T-cell (primary cell): ENCODE measurements around the gene CNN3. TPM values are rescaled to one million over a fixed set of nuclear protein-coding genes. Genes with fewer than 3 reads are reported as not detected.

Source experiments
- ATAC-seq, 4 experiments: fragments of 200-7000 bp in 3 of 4; fragments of 150-1000 bp in 1 of 4; cut with Tn5 transposase; replicated peaks in 1 of 4; 1 replicate in 3 of 4; 2 replicates in 1 of 4; pipeline ENCODE4 v1.10.0; 2021; ENCODE audit warnings: moderate library complexity in 3 of 4, mild to moderate bottlenecking in 2 of 4, moderate number of reproducible peaks in 1 of 4
- CTCF ChIA-PET, 2 donors: fragments of 300-600 bp; sonication (Branson Sonifier 250); formaldehyde crosslinking; loops; one replicate each; lab custom pipeline; 2022; ENCODE audit warnings: antibody characterized with exemption in 2 of 2; lab: Charles Lee
- POLR2A ChIA-PET, 2 donors: fragments of 300-600 bp; sonication (Branson Sonifier 250); formaldehyde crosslinking; loops; one replicate each; lab custom pipeline; 2022; ENCODE audit warnings: antibody characterized with exemption in 2 of 2; lab: Charles Lee
- DNase-seq, 35 experiments: peaks; one replicate each; pipeline versions ENCODE4 v3.0.0 to v3.0.0-alpha.2; 2013 to 2023
- H3K27ac ChIP-seq: one replicate; pipeline ENCODE4 v1.5.1; 2013; ENCODE audit warnings: low read length
- H3K27me3 ChIP-seq, 2 experiments: replicated peaks in 1 of 2; 1 replicate in 1 of 2; 2 replicates in 1 of 2; pipeline versions ENCODE4 v1.6.1 to v1.7.0; 2013; ENCODE audit warnings: low read length in 1 of 2, mixed read lengths in 1 of 2; ENCODE audit not compliant: control insufficient read depth in 2 of 2, insufficient read depth in 2 of 2; ENCODE audit errors: extremely low read depth in 1 of 2
- H3K36me3 ChIP-seq, 2 donors: 1 replicate in 1 of 2; 2 replicates in 1 of 2; pipeline versions ENCODE4 v1.6.1 to v1.7.0; 2013; ENCODE audit warnings: low read length in 1 of 2; ENCODE audit not compliant: control insufficient read depth in 2 of 2, insufficient read depth in 1 of 2; ENCODE audit errors: extremely low read depth in 1 of 2
- H3K4me1 ChIP-seq, 2 experiments: 1 replicate in 1 of 2; 2 replicates in 1 of 2; pipeline versions ENCODE4 v1.6.1 to v1.7.0; 2013; ENCODE audit warnings: low read length in 2 of 2, mixed read lengths in 1 of 2; ENCODE audit not compliant: insufficient read depth in 2 of 2, control insufficient read depth in 1 of 2; ENCODE audit errors: extremely low read depth in 1 of 2
- H3K4me3 ChIP-seq, 2 donors: 1 replicate in 1 of 2; 2 replicates in 1 of 2; pipeline versions ENCODE4 v1.5.1 to v1.7.0; 2013; ENCODE audit warnings: mild to moderate bottlenecking in 2 of 2, low read length in 1 of 2, moderate library complexity in 1 of 2; ENCODE audit not compliant: control insufficient read depth in 1 of 2; ENCODE audit errors: extremely low read depth in 1 of 2
- H3K9me3 ChIP-seq: 2 replicates; pipeline ENCODE4 v1.7.0; 2013
- H3K27ac Mint-ChIP-seq, 2 donors: one replicate each; pipeline ENCODE4 v1.8.0; 2020 to 2021; ENCODE audit warnings: mild to moderate bottlenecking in 2 of 2, mixed read lengths in 2 of 2
- H3K27me3 Mint-ChIP-seq, 2 donors: one replicate each; pipeline ENCODE4 v1.8.0; 2021 to 2022; ENCODE audit warnings: mixed read lengths in 2 of 2
- H3K36me3 Mint-ChIP-seq: one replicate; pipeline ENCODE4 v1.8.0; 2021; ENCODE audit warnings: mixed read lengths
- H3K4me1 Mint-ChIP-seq, 3 donors: one replicate each; pipeline ENCODE4 v1.8.0; 2020 to 2022; ENCODE audit warnings: mixed read lengths in 3 of 3, mild to moderate bottlenecking in 1 of 3
- H3K4me3 Mint-ChIP-seq, 3 donors: one replicate each; pipeline ENCODE4 v1.8.0; 2020 to 2022; ENCODE audit warnings: mild to moderate bottlenecking in 3 of 3, mixed read lengths in 3 of 3, moderate library complexity in 3 of 3
- H3K9me3 Mint-ChIP-seq, 3 donors: one replicate each; pipeline ENCODE4 v1.8.0; 2020 to 2022; ENCODE audit warnings: mixed read lengths in 3 of 3
- WGBS: methylation state at CpG from one replicate; pipeline ENCODE4 v1.1.5; 2013; ENCODE audit warnings: missing lambda C conversion rate; ENCODE audit not compliant: insufficient coverage; 5-methylcytosine and 5-hydroxymethylcytosine counted together
- total RNA-seq, 35 experiments: library from RNA in 6 of 35; stranded (reverse) in 6 of 35; fragments of 120-200 nt in 1 of 35; gene quantifications; one replicate each; pipeline versions ENCODE4 v1.2.1 to v1.2.4 and lab custom pipeline; 2013 to 2026

Gene CNN3
- total RNA-seq, 5 donors from 2014 or later (not counting 1 experiment from before 2014, with no cell fraction given) = 2.0 to 7.3 (median 5.0) TPM

- POLR2A ChIA-PET = no interaction called here
- no peaks in the 10 kb centered on the region for H3K4me1 ChIP-seq
- Mint-ChIP-seq H3K27me3 (peaks cover 0 to 11% of the 10 kb centered on the region in 2 donors), H3K4me1 (peaks cover 0 to 8% (median 7%) of the 10 kb centered on the region in 3 donors), H3K36me3 (no peaks in the 10 kb centered on the region), H3K27ac (no peak overlapping the region), H3K9me3 (no peaks in the 10 kb centered on the region), H3K4me3 (no peak overlapping the region)
- CTCF ChIA-PET = no interaction called here
- H3K4me3 ChIP-seq = no peak overlapping the region
- 90% methylated on average over 3 of the region's 3 CpGs for WGBS
- ATAC-seq (no peak), DNase-seq (no peak)
- H3K27me3 ChIP-seq = peaks cover 0 to 3% of the 10 kb centered on the region in 2 experiments
- H3K9me3 ChIP-seq = no peaks in the 10 kb centered on the region
- H3K27ac ChIP-seq = no peak overlapping the region
- no peaks in the 10 kb centered on the region for H3K36me3 ChIP-seq
Observed at GRCh38 chr1:94876362-94876761, 50.5 kb downstream of the CNN3 start.

- Histone ChIP-seq H3K27me3 (peaks cover 0 to 3% of the 10 kb centered on the region in 2 experiments), H3K4me1 (no peaks in the 10 kb centered on the region), H3K36me3 (no peaks in the 10 kb centered on the region), H3K4me3 (no peak overlapping the region), H3K27ac (no peak overlapping the region), H3K9me3 (no peaks in the 10 kb centered on the region)
- CTCF ChIA-PET = no interaction called here
- ATAC-seq = peak in 1 of 4 experiments; percentile 29
- Mint-ChIP-seq H3K4me3 (no peak overlapping the region), H3K27ac (no peak overlapping the region), H3K9me3 (no peaks in the 10 kb centered on the region), H3K27me3 (peaks cover 0 to 11% of the 10 kb centered on the region in 2 donors), H3K36me3 (no peaks in the 10 kb centered on the region), H3K4me1 (peaks cover 0 to 8% (median 7%) of the 10 kb centered on the region in 3 donors)
- DNase-seq = no peak
- POLR2A ChIA-PET = no interaction called here
- no CpG with 5 or more reads among the region's 4 CpGs for WGBS
Observed at GRCh38 chr1:94875794-94876193, 51.1 kb downstream of the CNN3 start.

GRCh38 chr1:94874423-94874822 is 52.5 kb downstream of the CNN3 start:
- DNase-seq = no peak
- CTCF ChIA-PET = interaction anchor here in 1 of 2 donors (0.6 kb wide), 1 partner anchor 20 kb away, joined by 3 read pairs; no protein-coding TSS in a partner anchor
- no peak overlapping the region for H3K27ac Mint-ChIP-seq

GRCh38 chr1:94873520-94874351 is 53.2 kb downstream of the CNN3 start:
- Histone ChIP-seq H3K36me3 (no peaks in the 10 kb centered on the region), H3K4me1 (no peaks in the 10 kb centered on the region), H3K4me3 (no peak overlapping the region), H3K27ac (no peak overlapping the region), H3K27me3 (peaks cover 0 to 3% of the 10 kb centered on the region in 2 experiments), H3K9me3 (no peaks in the 10 kb centered on the region)
- H3K9me3 Mint-ChIP-seq = no peaks in the 10 kb centered on the region
- no peaks in the 10 kb centered on the region for H3K36me3 Mint-ChIP-seq
- WGBS = 88% methylated on average over 5 of the region's 7 CpGs
- CTCF ChIA-PET = no interaction called here
- DNase-seq (no peak), ATAC-seq (no peak)
- peaks cover 0 to 8% (median 7%) of the 10 kb centered on the region in 3 donors for H3K4me1 Mint-ChIP-seq
- no peak overlapping the region for H3K4me3 Mint-ChIP-seq
- H3K27me3 Mint-ChIP-seq = peaks cover 0 to 14% of the 10 kb centered on the region in 2 donors
- H3K27ac Mint-ChIP-seq = no peak overlapping the region
- POLR2A ChIA-PET = interaction anchor here in 1 of 2 donors (0.5 kb wide), 1 partner anchor 368 kb away, joined by 4 read pairs; no protein-coding TSS in a partner anchor

More at GRCh38 chr1:94874423-94874822, 52.5 kb downstream of the CNN3 start:
- 89% methylated on average over 3 of the region's 6 CpGs for WGBS
- Histone ChIP-seq H3K4me1 (no peaks in the 10 kb centered on the region), H3K27me3 (peaks cover 0 to 3% of the 10 kb centered on the region in 2 experiments), H3K4me3 (no peak overlapping the region), H3K36me3 (no peaks in the 10 kb centered on the region), H3K9me3 (no peaks in the 10 kb centered on the region), H3K27ac (no peak overlapping the region)
- H3K4me3 Mint-ChIP-seq = no peak overlapping the region
- H3K36me3 Mint-ChIP-seq = no peaks in the 10 kb centered on the region
- peaks cover 0 to 8% (median 7%) of the 10 kb centered on the region in 3 donors for H3K4me1 Mint-ChIP-seq
- POLR2A ChIA-PET = no interaction called here
- ATAC-seq = no peak
- peaks cover 0 to 14% of the 10 kb centered on the region in 2 donors for H3K27me3 Mint-ChIP-seq
- H3K9me3 Mint-ChIP-seq = no peaks in the 10 kb centered on the region

GRCh38 chr1:94872771-94873495 is 54.0 kb downstream of the CNN3 start:
- Histone ChIP-seq H3K36me3 (no peaks in the 10 kb centered on the region), H3K9me3 (no peaks in the 10 kb centered on the region), H3K27ac (no peak overlapping the region), H3K4me3 (no peak overlapping the region), H3K4me1 (no peaks in the 10 kb centered on the region), H3K27me3 (peaks cover 0 to 3% of the 10 kb centered on the region in 2 experiments)
- POLR2A ChIA-PET = interaction anchor here in 1 of 2 donors (0.5 kb wide), 1 partner anchor 369 kb away, joined by 4 read pairs; no protein-coding TSS in a partner anchor
- ATAC-seq = no peak
- peaks cover 0 to 14% of the 10 kb centered on the region in 2 donors for H3K27me3 Mint-ChIP-seq
- H3K4me3 Mint-ChIP-seq = no peak overlapping the region
- H3K36me3 Mint-ChIP-seq = no peaks in the 10 kb centered on the region
- CTCF ChIA-PET = no interaction called here
- DNase-seq = no peak
- WGBS = 80% methylated on average over 1 of the region's 4 CpGs
- H3K27ac Mint-ChIP-seq = no peak overlapping the region
- peaks cover 0 to 8% (median 7%) of the 10 kb centered on the region in 3 donors for H3K4me1 Mint-ChIP-seq
- H3K9me3 Mint-ChIP-seq = no peaks in the 10 kb centered on the region

GRCh38 chr1:94871031-94871430 is 55.9 kb downstream of the CNN3 start:
- Mint-ChIP-seq H3K4me1 (peaks cover 0 to 8% (median 7%) of the 10 kb centered on the region in 3 donors), H3K27ac (no peak overlapping the region), H3K27me3 (peaks cover 0 to 3% of the 10 kb centered on the region in 2 donors), H3K9me3 (no peaks in the 10 kb centered on the region), H3K36me3 (no peaks in the 10 kb centered on the region), H3K4me3 (no peak overlapping the region)
- POLR2A ChIA-PET = interaction anchor here in 1 of 2 donors (0.6 kb wide), 1 partner anchor 94 kb away, joined by 3 read pairs; no protein-coding TSS in a partner anchor
- Histone ChIP-seq H3K36me3 (no peaks in the 10 kb centered on the region), H3K9me3 (no peaks in the 10 kb centered on the region), H3K4me3 (no peak overlapping the region), H3K4me1 (no peaks in the 10 kb centered on the region), H3K27ac (no peak overlapping the region), H3K27me3 (peaks cover 0 to 3% of the 10 kb centered on the region in 2 experiments)
- no peak for DNase-seq
- no peak for ATAC-seq
- CTCF ChIA-PET = no interaction called here
- WGBS = 100% methylated on average over 1 of the region's 2 CpGs
